Thyroid gland (tissue), 4 donors: ENCODE data around the gene CSNK1D. TPM values are rescaled to one million over a fixed set of nuclear protein-coding genes. Genes with fewer than 3 reads are reported as not detected.

Source experiments
- DNase-seq, 2 donors: peaks; one replicate each; pipeline ENCODE4 v3.0.0-alpha.2; 2019
- H3K27ac ChIP-seq, 3 donors: fragments of 200-600 bp; sonication (generic); 1 replicate in 2 of 3; 2 replicates in 1 of 3; pipeline ENCODE4 v1.5.1; 2016 to 2019; ENCODE audit warnings: mild to moderate bottlenecking in 1 of 3, moderate library complexity in 1 of 3
- H3K27me3 ChIP-seq: fragments of 200-600 bp; sonication (generic); one replicate; pipeline ENCODE4 v1.5.1; 2019
- H3K36me3 ChIP-seq, 2 donors: fragments of 200-600 bp; sonication (generic); one replicate each; pipeline ENCODE4 v1.5.1; 2016 to 2019
- H3K4me1 ChIP-seq, 2 donors: fragments of 200-600 bp; sonication (generic); one replicate each; pipeline ENCODE4 v1.5.1; 2017 to 2019
- H3K4me3 ChIP-seq, 3 donors: fragments of 200-600 bp; sonication (generic); replicated peaks in 1 of 3; 1 replicate in 2 of 3; 2 replicates in 1 of 3; pipeline ENCODE4 v1.5.1; 2016; ENCODE audit warnings: mild to moderate bottlenecking in 1 of 3
- H3K9me3 ChIP-seq: fragments of 200-600 bp; sonication (generic); one replicate; pipeline ENCODE4 v1.5.1; 2017
- POLR2A ChIP-seq, 2 donors: fragments of 450-650 bp; IDR thresholded peaks; one replicate each; pipeline ENCODE4 v1.6.1; 2017; ENCODE audit warnings: antibody characterized with exemption in 2 of 2, mild to moderate bottlenecking in 2 of 2, moderate library complexity in 1 of 2
- WGBS, 2 donors: methylation state at CpG; one replicate each; pipeline ENCODE4 v1.1.5; 2017; 5-methylcytosine and 5-hydroxymethylcytosine counted together
- intact Hi-C: fragments of 100-400 bp; cut with DNase I; formaldehyde crosslinking; loops from one replicate; pipeline ENCODE4 v1.15.1; 2023
- total RNA-seq, 4 donors: library from RNA; depleted of rRNA; stranded (reverse); fragments of >200 nt; gene quantifications; one replicate each; pipeline ENCODE4 v1.2.3, GENCODE V29; 2016
- TF ChIP-seq, protein P1 (sequence below), 6 experiments: fragments of 200-600 bp in 3 of 6; fragments of 450-650 bp in 3 of 6; sonication (generic) in 3 of 6; IDR thresholded peaks; one replicate each; pipeline ENCODE4 v1.5.1; 2016 to 2019; ENCODE audit warnings: antibody characterized with exemption in 6 of 6, mild to moderate bottlenecking in 2 of 6, inconsistent platforms in 1 of 6, moderate library complexity in 1 of 6

CSNK1D gene
- total RNA-seq, 4 donors from 2014 or later: 47.3 to 91.2 (median 88.7) TPM

- Histone ChIP-seq H3K4me1 (peaks cover 7 to 22% of the 10 kb centered on the region in 2 donors), H3K9me3 (no peaks in the 10 kb centered on the region), H3K27me3 (no peaks in the 10 kb centered on the region), H3K4me3 (no peak overlapping the region), H3K27ac (no peak overlapping the region), H3K36me3 (peaks cover 88 to 95% of the 10 kb centered on the region in 2 donors)
- DNase-seq: no peak
- TF ChIP-seq, protein P1, sequence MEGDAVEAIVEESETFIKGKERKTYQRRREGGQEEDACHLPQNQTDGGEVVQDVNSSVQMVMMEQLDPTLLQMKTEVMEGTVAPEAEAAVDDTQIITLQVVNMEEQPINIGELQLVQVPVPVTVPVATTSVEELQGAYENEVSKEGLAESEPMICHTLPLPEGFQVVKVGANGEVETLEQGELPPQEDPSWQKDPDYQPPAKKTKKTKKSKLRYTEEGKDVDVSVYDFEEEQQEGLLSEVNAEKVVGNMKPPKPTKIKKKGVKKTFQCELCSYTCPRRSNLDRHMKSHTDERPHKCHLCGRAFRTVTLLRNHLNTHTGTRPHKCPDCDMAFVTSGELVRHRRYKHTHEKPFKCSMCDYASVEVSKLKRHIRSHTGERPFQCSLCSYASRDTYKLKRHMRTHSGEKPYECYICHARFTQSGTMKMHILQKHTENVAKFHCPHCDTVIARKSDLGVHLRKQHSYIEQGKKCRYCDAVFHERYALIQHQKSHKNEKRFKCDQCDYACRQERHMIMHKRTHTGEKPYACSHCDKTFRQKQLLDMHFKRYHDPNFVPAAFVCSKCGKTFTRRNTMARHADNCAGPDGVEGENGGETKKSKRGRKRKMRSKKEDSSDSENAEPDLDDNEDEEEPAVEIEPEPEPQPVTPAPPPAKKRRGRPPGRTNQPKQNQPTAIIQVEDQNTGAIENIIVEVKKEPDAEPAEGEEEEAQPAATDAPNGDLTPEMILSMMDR (IDR thresholded peaks at IDR 0.05): no peak
- no peak for TF ChIP-seq POLR2A (IDR thresholded peaks at IDR 0.05)
- intact Hi-C loops: no loop called here
- 91 to 96% methylated on average over 37 to 50 of the region's 54 CpGs for WGBS, 2 donors
Measured at GRCh38 chr17:82248815-82249674, 24.5 kb downstream of the CSNK1D start.

GRCh38 chr17:82247856-82248671 lies 25.4 kb downstream of the CSNK1D start:
- H3K27me3 ChIP-seq: no peaks in the 10 kb centered on the region
- H3K4me1 ChIP-seq: peaks cover 10 to 26% of the 10 kb centered on the region in 2 donors
- no peak for DNase-seq
- intact Hi-C loops: no loop called here
- 90 to 93% methylated on average over 28 of the region's 28 CpGs for WGBS, 2 donors
- H3K27ac ChIP-seq: no peak overlapping the region
- no peak for TF ChIP-seq POLR2A (IDR thresholded peaks at IDR 0.05)
- TF ChIP-seq, protein P1 (IDR thresholded peaks at IDR 0.05): no peak
- H3K36me3 ChIP-seq: peaks cover 92 to 94% of the 10 kb centered on the region in 2 donors
- no peaks in the 10 kb centered on the region for H3K9me3 ChIP-seq
- no peak overlapping the region for H3K4me3 ChIP-seq

DNA sequence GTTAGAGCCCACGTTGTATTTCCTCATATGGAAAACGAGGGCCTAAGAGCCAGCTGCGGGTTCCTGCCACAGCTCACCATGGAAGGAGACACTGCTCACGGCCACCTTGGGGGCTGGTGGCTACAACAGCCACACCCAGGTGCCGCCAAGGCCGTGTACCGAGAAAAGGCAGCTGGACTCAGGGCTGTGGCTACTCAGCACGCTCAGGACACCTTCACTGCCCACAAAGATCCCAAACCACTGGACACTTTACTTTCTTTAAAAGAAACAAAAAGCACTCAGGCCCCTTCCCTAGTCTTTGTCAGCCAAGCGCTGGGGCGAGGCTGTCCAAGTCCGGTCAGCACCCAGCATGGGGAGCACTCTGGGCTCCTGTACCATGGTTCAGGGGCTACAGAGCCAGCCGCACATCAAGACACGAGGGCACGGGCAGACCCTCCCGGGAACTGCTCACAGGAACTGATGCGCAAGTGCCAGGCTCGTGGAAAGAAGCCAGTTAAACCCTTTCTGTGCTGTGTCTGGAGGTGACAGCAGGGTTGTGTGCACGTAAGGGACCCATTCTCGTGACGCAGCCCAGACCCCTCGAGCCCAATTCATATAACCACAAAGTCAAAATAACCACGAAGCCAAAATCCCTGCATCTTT lies 26.2 kb downstream of the CSNK1D start:
- DNase-seq: no peak
- Histone ChIP-seq H3K36me3 (peaks cover 84 to 90% of the 10 kb centered on the region in 2 donors), H3K9me3 (no peaks in the 10 kb centered on the region), H3K4me1 (peaks cover 17 to 33% of the 10 kb centered on the region in 2 donors), H3K27ac (peak overlapping the region; percentile 37 to 56 (median 39)), H3K27me3 (no peaks in the 10 kb centered on the region), H3K4me3 (no peak overlapping the region)
- intact Hi-C loops: no loop called here
- 65 to 69% methylated on average over 21 to 22 of the region's 22 CpGs for WGBS, 2 donors
- TF ChIP-seq POLR2A (IDR thresholded peaks at IDR 0.05): no peak
- TF ChIP-seq, protein P1 (IDR thresholded peaks at IDR 0.05): no peak

DNA sequence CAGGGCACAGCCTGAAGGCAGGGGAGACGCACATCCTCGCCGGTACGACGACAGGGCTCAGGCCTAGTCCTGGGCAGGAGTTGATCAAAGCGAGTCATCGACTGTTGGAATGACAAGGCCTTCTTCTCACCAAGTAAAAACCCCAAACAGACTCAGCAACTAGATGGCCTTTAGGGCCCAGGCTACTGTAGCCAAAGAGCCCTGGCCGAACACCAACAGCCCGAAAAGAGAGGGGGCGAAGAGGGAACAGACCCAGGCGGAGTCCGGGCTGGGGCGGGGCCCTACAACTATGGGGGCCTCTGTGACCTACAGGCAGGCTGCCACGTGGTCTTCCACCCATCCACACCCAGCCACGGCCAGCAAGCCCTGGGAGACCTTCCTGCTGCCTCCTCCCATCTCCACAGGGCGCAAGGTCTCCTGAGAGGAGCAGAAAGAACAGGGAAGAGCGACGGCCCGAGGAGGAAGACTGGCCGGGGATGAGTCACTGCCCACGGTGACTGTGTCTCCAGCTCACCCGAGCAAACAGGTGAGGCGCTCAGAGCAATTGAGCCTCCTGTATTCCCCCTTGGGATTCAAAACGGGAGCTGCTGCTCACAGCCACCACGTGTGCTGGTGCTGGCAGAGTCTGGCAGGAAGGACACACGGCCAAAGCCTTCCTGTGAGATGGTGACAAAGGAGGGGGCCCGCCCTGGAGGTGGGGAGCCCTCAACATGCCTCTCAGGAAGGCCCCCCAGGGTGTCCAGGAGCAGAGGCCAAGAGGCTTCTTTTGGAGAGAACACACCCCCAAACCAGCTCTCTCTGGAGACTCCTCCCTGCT lies 26.9 kb downstream of the CSNK1D start:
- H3K27me3 ChIP-seq: no peaks in the 10 kb centered on the region
- peak; percentile 50 to 68 for DNase-seq
- intact Hi-C loops: no loop called here

More for the DNA sequence above, 26.9 kb downstream of the CSNK1D start:
- Histone ChIP-seq H3K4me1 (peaks cover 24 to 40% of the 10 kb centered on the region in 2 donors), H3K9me3 (no peaks in the 10 kb centered on the region), H3K36me3 (peaks cover 77 to 83% of the 10 kb centered on the region in 2 donors), H3K4me3 (no peak overlapping the region), H3K27ac (peak overlapping the region; percentile 37 to 56 (median 39))
- no peak for TF ChIP-seq POLR2A (IDR thresholded peaks at IDR 0.05)
- TF ChIP-seq, protein P1 (IDR thresholded peaks at IDR 0.05): no peak
- WGBS, 2 donors: 49 to 65% methylated on average over 21 to 25 of the region's 27 CpGs
